Loucy (cell line): ENCODE results near the gene PRC1.
A peak's percentile ranks its signal among the peaks of the same experiment; 100 is the strongest.

Experiments used
- H2AFZ ChIP-seq: fragments of 200-600 bp; sonication (generic); 2 replicates; pipeline ENCODE4 v1.6.0; 2016; ENCODE audit warnings: antibody characterized with exemption, mild to moderate bottlenecking, low read length, moderate library complexity
- H3F3A ChIP-seq: fragments of 200-600 bp; 2 replicates; pipeline ENCODE4 v1.6.0; 2016; ENCODE audit warnings: antibody characterized with exemption, low read depth, mild to moderate bottlenecking
- H3K27me3 ChIP-seq: fragments of 200-600 bp; sonication (generic); 2 replicates; pipeline ENCODE4 v1.6.1; 2014; ENCODE audit warnings: low read length, mild to moderate bottlenecking; ENCODE audit not compliant: insufficient read depth, poor library complexity, severe bottlenecking
- H3K36me3 ChIP-seq: fragments of 200-600 bp; sonication (generic); 2 replicates; pipeline ENCODE4 v1.6.1; 2016; ENCODE audit warnings: low read length; ENCODE audit not compliant: insufficient read depth
- H3K4me1 ChIP-seq: fragments of 200-600 bp; sonication (generic); 2 replicates; pipeline ENCODE4 v1.5.1; 2014; ENCODE audit warnings: low read length, mild to moderate bottlenecking; ENCODE audit not compliant: insufficient read depth, poor library complexity, severe bottlenecking
- H3K4me2 ChIP-seq: fragments of 200-600 bp; sonication (generic); 2 replicates; pipeline ENCODE4 v1.6.0; 2014; ENCODE audit warnings: antibody characterized with exemption, low read length, low read depth, mild to moderate bottlenecking; ENCODE audit not compliant: poor library complexity, severe bottlenecking
- H3K4me3 ChIP-seq: fragments of 200-600 bp; sonication (generic); 2 replicates; pipeline ENCODE4 v1.5.1; 2014; ENCODE audit warnings: low read length, mild to moderate bottlenecking, mixed read lengths; ENCODE audit not compliant: poor library complexity, severe bottlenecking
- H3K79me2 ChIP-seq: fragments of 200-600 bp; sonication (generic); 2 replicates; pipeline ENCODE4 v1.6.1; 2014; ENCODE audit warnings: low read length; ENCODE audit not compliant: insufficient read depth
- H3K9ac ChIP-seq: fragments of 200-600 bp; sonication (generic); 2 replicates; pipeline ENCODE4 v1.6.0; 2014; ENCODE audit warnings: mild to moderate bottlenecking, low read depth, low read length, moderate library complexity; ENCODE audit not compliant: poor library complexity, severe bottlenecking
- H3K9me2 ChIP-seq: fragments of 200-600 bp; sonication (generic); replicated peaks from 2 replicates; pipeline ENCODE4 v1.6.1; 2016; ENCODE audit warnings: low read depth, low read length, mixed read lengths
- H3K9me3 ChIP-seq: fragments of 200-600 bp; sonication (generic); 2 replicates; pipeline ENCODE4 v1.6.1; 2014; ENCODE audit warnings: mild to moderate bottlenecking, antibody characterized with exemption, low read length, low read depth; ENCODE audit not compliant: insufficient read depth
- H4K20me1 ChIP-seq: fragments of 200-600 bp; sonication (generic); 2 replicates; pipeline ENCODE4 v1.6.0; 2014; ENCODE audit warnings: antibody characterized with exemption, low read length, mild to moderate bottlenecking; ENCODE audit not compliant: insufficient read depth, poor library complexity, severe bottlenecking
- CTCF ChIP-seq: fragments of 200-600 bp; sonication (generic); conservative IDR thresholded peaks from 2 replicates; pipeline ENCODE4 v1.5.1; 2014; ENCODE audit warnings: mild to moderate bottlenecking, antibody characterized with exemption, low read length
- EZH2phosphoT487 ChIP-seq: fragments of 200-600 bp; IDR thresholded peaks from 2 replicates; pipeline ENCODE4 v1.6.1; 2018; ENCODE audit warnings: antibody characterized with exemption, mild to moderate bottlenecking, moderate library complexity, borderline replicate concordance

The PRC1 gene

GRCh38 chr15:90931828-90932659, 62.3 kb downstream of the PRC1 start, which contains the start of gene HDDC3:
TSS of gene HDDC3 (minus strand) at chr15:90932549. CDS start at chr15:90932540, 9 bp downstream.
- TF ChIP-seq EZH2phosphoT487 (no peak), CTCF (peak; percentile 77)
- Histone ChIP-seq H3K4me1 (peaks cover 45% of the 10 kb centered on the region), H2AFZ (peak within 1 kb of the TSS; percentile 81), H3K9me2 (no peaks in the 10 kb centered on the region), H3K4me3 (peak within 1 kb of the TSS; percentile 85), H3F3A (0 out of 2 replicates have a peak, but pooled peaks cover 5% of the 10 kb centered on the region), H3K9ac (peak within 1 kb of the TSS; percentile 82), H3K9me3 (no peaks in the 10 kb centered on the region), H3K4me2 (peak within 1 kb of the TSS; percentile 85), H3K36me3 (no peaks in the 10 kb centered on the region), H4K20me1 (peaks cover 16% of the 10 kb centered on the region), H3K27me3 (no peaks in the 10 kb centered on the region), H3K79me2 (peaks cover 36% of the 10 kb centered on the region)

- H3K9me2 ChIP-seq, result no peaks in the 10 kb centered on the region
- H3K9me3 ChIP-seq, result no peaks in the 10 kb centered on the region
- H3K79me2 ChIP-seq, result peaks cover 30% of the 10 kb centered on the region
- peak overlapping the region; percentile 85 for H3K4me2 ChIP-seq
- H3K4me3 ChIP-seq, result peak overlapping the region; percentile 85
- H4K20me1 ChIP-seq, result peaks cover 11% of the 10 kb centered on the region
- H3K27me3 ChIP-seq, result no peaks in the 10 kb centered on the region
- H3K4me1 ChIP-seq, result peaks cover 40% of the 10 kb centered on the region
- TF ChIP-seq EZH2phosphoT487 (no peak), CTCF (no peak)
- H2AFZ ChIP-seq, result no peak overlapping the region
- no peaks in the 10 kb centered on the region for H3K36me3 ChIP-seq
- peak overlapping the region; percentile 82 for H3K9ac ChIP-seq
- 0 out of 2 replicates have a peak, but pooled peaks cover 5% of the 10 kb centered on the region for H3F3A ChIP-seq
These were observed 62.8 kb downstream of the PRC1 start for GRCh38 chr15:90931575-90931827.

- H3K36me3 ChIP-seq, result no peaks in the 10 kb centered on the region
- peak overlapping the region; percentile 85 for H3K4me2 ChIP-seq
- no peak for TF ChIP-seq EZH2phosphoT487
- TF ChIP-seq CTCF, result no peak
- H4K20me1 ChIP-seq, result peaks cover 7% of the 10 kb centered on the region
- H3K9ac ChIP-seq, result peak overlapping the region; percentile 82
- no peaks in the 10 kb centered on the region for H3K9me3 ChIP-seq
- no peaks in the 10 kb centered on the region for H3K9me2 ChIP-seq
- H3K4me1 ChIP-seq, result peaks cover 35% of the 10 kb centered on the region
- H2AFZ ChIP-seq, result no peak overlapping the region
- H3K79me2 ChIP-seq, result peaks cover 25% of the 10 kb centered on the region
- no peaks in the 10 kb centered on the region for H3K27me3 ChIP-seq
- H3F3A ChIP-seq, result 0 out of 2 replicates have a peak, but pooled peaks cover 5% of the 10 kb centered on the region
- peak overlapping the region; percentile 85 for H3K4me3 ChIP-seq
These were observed 63.3 kb downstream of the PRC1 start for GRCh38 chr15:90930861-90931574.
